Measurements from ENCODE around the gene ACOT6. TPM values are rescaled to one million over a fixed set of nuclear protein-coding genes. Genes with fewer than 3 reads are reported as not detected.
"Not testable (repeated sequence)": the region's sequence is repeated elsewhere in the genome, so short reads cannot be mapped to it uniquely, and the experiment has no call there.

Gene ACOT6, protein sequence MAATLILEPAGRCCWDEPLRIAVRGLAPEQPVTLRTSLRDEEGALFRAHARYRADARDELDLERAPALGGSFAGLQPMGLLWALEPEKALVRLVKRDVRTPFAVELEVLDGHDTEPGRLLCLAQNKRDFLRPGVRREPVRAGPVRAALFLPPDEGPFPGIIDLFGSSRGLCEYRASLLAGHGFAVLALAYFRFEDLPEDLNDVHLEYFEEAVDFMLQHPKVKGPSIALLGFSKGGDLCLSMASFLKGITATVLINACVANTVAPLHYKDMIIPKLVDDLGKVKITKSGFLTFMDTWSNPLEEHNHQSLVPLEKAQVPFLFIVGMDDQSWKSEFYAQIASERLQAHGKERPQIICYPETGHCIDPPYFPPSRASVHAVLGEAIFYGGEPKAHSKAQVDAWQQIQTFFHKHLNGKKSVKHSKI
- under 1 TPM in 1 of 5 donors, not detected in 4; 0.18 TPM for polyA plus RNA-seq (ENCODE audit: insufficient read depth in 1 of 5, insufficient read length in 5 of 5, low replicate concordance in 1 of 5)
- long read RNA-seq, donor 1: 0 reads
- long read RNA-seq, donor 2: 0 reads
- long read RNA-seq, donor 3: 0 reads
- long read RNA-seq, donor 4: 0 reads
- long read RNA-seq, donor 5: 0 reads
- long read RNA-seq, donor 6: 0 reads
- long read RNA-seq, donor 7: 0 reads
- long read RNA-seq, donor 8: 0 reads

GRCh38 chr14:73612339-73613045, at the start of gene ACOT6:
Gene ACOT6, plus strand, starts transcription at chr14:73612517. Its CDS starts 55 bp downstream, at chr14:73612572.
- DNase-seq: peak; percentile 68 to 78

- not testable (repeated sequence) for DNase-seq
Observed at GRCh38 chr14:73562696-73563095, 49.6 kb upstream of the ACOT6 start.

DNA sequence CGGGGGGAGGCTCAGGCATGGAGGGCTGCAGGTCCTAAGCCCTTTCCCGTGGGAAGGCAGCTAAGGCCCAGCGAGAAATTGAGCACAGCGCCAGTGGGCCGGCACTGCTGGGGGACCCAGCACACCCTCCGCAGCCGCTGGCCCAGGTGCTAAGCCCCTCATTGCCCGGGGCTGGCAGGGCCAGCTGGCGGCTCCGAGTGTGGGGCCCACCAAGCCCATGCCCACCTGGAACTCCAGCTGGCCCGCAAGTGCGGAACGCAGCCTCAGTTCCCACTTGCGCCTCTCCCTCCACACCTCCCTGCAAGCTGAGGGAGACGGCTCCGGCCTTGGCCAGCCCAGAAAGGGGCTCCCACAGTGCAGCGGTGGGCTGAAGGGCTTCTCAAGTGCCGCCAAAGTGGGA, 45.9 kb upstream of the ACOT6 start:
- not testable (repeated sequence) for DNase-seq

- not testable (repeated sequence) for DNase-seq
Observed at GRCh38 chr14:73566935-73567334, 45.4 kb upstream of the ACOT6 start.

- no peak for DNase-seq
Observed at GRCh38 chr14:73567358-73567757, 45.0 kb upstream of the ACOT6 start.

- peak in 1 of 2 donors; percentile 2 for DNase-seq
Observed at GRCh38 chr14:73567951-73568885, 44.1 kb upstream of the ACOT6 start.

DNA sequence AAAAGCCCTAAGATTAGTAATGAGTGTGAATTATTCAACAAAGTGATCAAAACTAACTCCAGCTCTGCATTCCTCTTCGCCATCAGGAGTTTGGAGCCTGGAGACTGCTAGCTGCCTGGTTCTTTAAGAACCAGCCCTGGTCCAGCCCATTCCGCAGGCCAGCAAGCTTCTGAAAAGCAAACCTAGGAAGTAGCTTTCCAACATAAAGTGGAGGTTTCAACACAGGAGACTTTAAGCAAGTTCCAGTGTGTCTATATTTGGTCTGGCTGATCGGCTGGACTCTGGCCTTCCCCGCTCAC, 43.5 kb upstream of the ACOT6 start:
- DNase-seq: not testable (repeated sequence)

DNA sequence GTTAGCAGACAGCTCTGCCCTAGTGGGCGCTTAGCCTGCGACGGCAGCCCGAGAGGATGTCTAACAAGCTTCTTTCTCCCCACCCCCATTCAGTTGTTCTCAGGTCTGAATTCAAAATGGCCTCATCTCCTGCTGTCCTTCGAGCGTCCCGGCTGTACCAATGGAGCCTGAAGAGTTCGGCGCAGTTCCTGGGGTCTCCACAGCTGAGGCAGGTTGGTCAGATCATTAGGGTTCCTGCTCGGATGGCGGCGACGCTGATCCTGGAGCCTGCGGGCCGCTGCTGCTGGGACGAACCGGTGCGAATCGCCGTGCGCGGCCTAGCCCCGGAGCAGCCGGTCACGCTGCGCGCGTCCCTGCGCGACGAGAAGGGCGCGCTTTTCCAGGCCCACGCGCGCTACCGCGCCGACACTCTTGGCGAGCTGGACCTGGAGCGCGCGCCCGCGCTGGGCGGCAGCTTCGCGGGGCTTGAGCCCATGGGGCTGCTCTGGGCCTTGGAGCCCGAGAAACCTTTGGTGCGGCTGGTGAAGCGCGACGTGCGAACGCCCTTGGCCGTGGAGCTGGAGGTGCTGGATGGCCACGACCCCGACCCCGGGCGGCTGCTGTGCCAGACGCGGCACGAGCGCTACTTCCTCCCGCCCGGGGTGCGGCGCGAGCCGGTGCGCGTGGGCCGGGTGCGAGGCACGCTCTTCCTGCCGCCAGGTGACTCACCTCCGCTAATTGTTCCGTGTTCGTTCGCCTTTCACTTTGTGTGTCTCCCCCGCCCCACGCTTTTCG, 42.9 kb upstream of the ACOT6 start, which contains the start of gene ACOT2:
Gene ACOT2 (plus strand): TSS at position 29 of the 774 bp plus-strand sequence. CDS start 28 bp downstream, at position 57.
- DNase-seq: peak; percentile 85 to 88

DNA sequence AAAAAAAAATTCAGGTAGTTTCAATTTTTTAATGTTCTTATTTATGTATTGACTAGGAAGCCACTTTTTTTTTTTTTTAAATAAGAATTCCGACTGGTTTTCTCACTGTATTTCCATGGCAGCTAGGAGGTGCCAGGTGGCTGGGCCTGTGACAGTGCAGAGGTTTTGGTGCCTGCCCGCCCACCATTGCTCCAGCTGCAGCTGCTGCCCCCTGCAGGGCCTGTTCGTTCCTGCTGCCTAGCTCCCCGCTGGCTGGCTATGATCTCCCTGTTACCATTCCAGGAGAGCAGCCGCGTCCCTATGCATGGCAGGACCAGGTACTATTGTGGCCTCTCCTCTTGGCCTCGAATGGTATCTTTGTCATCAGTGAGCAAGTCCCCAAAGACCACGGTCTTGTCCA, 41.4 kb upstream of the ACOT6 start:
- not testable (repeated sequence) for DNase-seq

DNA sequence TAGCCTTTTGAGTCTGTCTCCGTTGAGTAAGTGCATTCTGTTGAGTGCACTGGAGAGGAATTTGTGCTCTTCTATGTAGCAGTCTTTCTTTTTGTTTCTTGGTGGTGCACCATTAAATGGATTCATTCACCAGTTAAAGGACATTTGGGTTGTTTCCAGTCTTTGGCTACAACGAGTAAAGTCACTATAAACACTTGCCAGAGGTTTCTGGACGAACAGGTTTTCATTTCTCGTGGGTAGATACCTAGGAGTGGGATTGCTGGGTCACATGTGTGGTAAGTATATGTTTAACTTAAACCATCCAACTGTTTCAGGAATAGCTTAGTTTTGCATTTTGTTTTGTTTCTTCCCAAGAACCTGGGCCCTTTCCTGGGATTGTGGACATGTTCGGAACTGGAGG, 39.3 kb upstream of the ACOT6 start:
- not testable (repeated sequence) for DNase-seq

DNA sequence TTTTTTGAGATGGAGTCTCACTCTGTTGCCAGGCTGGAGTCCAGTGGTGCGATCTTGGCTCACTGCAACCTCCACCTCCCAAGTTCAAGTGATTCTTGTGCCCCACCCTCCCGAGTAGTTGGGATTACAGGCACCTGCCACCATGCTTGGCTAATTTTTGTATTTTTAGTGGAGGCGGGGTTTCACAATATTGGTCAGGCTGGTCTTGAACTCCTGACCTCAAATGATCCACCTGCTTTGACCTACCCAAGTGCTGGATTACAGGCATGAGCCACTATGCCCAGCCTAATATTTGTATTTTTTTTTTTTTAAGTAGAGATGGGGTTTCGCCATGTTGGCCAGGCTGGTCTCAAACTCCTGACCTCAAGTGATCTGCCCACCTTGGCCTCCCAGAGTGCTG, 38.6 kb upstream of the ACOT6 start:
- DNase-seq: not testable (repeated sequence)

GRCh38 chr14:73574251-73574650, 38.1 kb upstream of the ACOT6 start:
- not testable (repeated sequence) for DNase-seq

DNA sequence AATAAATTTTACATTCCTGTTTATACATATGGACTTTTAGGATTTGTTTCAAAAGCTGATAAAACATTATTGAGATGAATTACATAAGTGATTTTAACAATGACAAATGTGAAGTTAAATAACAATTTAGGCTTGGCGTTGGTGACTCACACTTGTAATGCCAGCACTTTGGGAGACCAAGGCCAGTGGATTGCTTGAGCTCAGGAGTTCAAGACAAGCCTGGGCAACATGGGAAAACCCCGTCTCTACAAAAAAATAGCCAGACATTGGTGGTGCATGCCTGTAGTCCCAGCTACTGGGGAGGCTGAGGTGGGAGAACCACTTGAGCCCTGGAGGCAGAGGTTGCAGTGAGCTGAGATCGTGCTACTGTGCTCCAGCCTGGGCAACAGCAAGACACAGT, 35.9 kb upstream of the ACOT6 start:
- DNase-seq: no peak

- not testable (repeated sequence) for DNase-seq
Observed at GRCh38 chr14:73577214-73577613, 35.1 kb upstream of the ACOT6 start.

GRCh38 chr14:73582102-73582979, 30.0 kb upstream of the ACOT6 start:
- DNase-seq: not testable (repeated sequence)

DNA sequence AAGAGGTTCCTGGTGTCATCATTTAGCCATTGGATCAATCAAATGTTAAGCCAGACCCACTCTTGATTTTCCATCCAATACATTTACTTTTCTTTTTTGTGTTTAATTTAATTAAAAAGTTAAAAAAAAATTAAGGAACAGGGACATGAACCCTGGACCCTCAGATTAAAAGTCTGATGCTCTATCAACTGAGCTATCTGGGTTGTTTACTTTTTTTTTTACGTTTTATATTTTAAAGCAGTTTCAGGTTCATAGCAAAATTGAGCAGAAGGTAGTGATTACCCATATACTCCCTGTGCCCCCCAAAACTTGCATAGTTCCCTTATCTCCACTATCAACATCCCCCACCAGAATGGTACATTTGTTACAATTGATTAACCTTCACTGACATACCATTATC, 23.6 kb upstream of the ACOT6 start:
- DNase-seq: no peak

GRCh38 chr14:73589116-73589515, 23.2 kb upstream of the ACOT6 start:
- DNase-seq: no peak

- DNase-seq: not testable (repeated sequence)
Observed at GRCh38 chr14:73590673-73591004, 21.7 kb upstream of the ACOT6 start.

DNA sequence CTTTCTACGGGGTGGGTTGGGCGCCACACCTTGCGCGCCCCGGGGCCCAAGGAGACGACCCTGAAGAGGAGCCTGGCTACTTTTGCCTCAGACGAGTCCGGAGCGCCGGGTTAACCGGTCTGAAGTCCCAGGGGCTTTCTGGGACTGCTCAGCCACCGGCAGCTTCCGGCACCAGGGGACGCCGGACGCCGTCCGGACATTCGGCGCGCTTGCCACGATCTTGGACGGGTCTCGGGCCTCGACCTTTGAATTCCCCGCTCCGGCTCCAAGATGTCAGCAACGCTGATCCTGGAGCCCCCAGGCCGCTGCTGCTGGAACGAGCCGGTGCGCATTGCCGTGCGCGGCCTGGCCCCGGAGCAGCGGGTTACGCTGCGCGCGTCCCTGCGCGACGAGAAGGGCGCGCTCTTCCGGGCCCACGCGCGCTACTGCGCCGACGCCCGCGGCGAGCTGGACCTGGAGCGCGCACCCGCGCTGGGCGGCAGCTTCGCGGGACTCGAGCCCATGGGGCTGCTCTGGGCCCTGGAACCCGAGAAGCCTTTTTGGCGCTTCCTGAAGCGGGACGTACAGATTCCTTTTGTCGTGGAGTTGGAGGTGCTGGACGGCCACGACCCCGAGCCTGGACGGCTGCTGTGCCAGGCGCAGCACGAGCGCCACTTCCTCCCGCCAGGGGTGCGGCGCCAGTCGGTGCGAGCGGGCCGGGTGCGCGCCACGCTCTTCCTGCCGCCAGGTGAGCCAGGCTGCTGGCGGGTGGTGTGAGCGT, 20.4 kb upstream of the ACOT6 start, which contains the start of gene ACOT4:
Gene ACOT4 (plus strand): TSS at position 184 of the 760 bp plus-strand sequence. CDS start 87 bp downstream, at position 271.
- DNase-seq: peak; percentile 26 to 45
